Hematopoietic multipotent progenitor cell treated with erythropoietin and hydrocortisone succinate and interleukin-3 and kit ligand, for 17 days (in vitro differentiated cells): ENCODE data around the gene GREM2.

Experiments
- DNase-seq: peaks from one replicate; pipeline ENCODE4 v3.0.0-alpha.2; 2015; ENCODE audit warnings: low spot score

GREM2 gene

GRCh38 chr1:240441669-240442068, 170.3 kb downstream of the GREM2 start:
- no peak for DNase-seq
